Large intestine (tissue), 3 donors: ENCODE measurements around the gene WDFY4. TPM values are rescaled to one million over a fixed set of nuclear protein-coding genes. Genes with fewer than 3 reads are reported as not detected.

Experiments used
- DNase-seq, 2 donors: peaks; one replicate each; pipeline versions ENCODE4 v3.0.0 to v3.0.0-alpha.2; 2013
- H3K27ac ChIP-seq: one replicate; pipeline ENCODE4 v1.5.1; 2013; ENCODE audit warnings: low read length
- H3K27me3 ChIP-seq: 2 replicates; pipeline ENCODE4 v1.6.1; 2013; ENCODE audit warnings: low read length; ENCODE audit not compliant: control insufficient read depth, insufficient read depth
- H3K36me3 ChIP-seq: 2 replicates; pipeline ENCODE4 v1.6.1; 2013; ENCODE audit warnings: low read length; ENCODE audit not compliant: control insufficient read depth, insufficient read depth
- H3K4me1 ChIP-seq: one replicate; pipeline ENCODE4 v1.6.1; 2013; ENCODE audit warnings: low read length; ENCODE audit not compliant: control insufficient read depth, insufficient read depth
- H3K4me3 ChIP-seq: one replicate; pipeline ENCODE4 v1.5.1; 2013; ENCODE audit warnings: low read length
- H3K9me3 ChIP-seq: one replicate; pipeline ENCODE4 v1.6.1; 2013; ENCODE audit warnings: mild to moderate bottlenecking, low read depth, low read length, moderate library complexity; ENCODE audit not compliant: control insufficient read depth
- WGBS: methylation state at CpG from one replicate; pipeline ENCODE4 v1.1.5; 2013; ENCODE audit warnings: low lambda C conversion rate; ENCODE audit not compliant: insufficient coverage; 5-methylcytosine and 5-hydroxymethylcytosine counted together
- polyA plus RNA-seq: library from polyadenylated mRNA; unstranded; fragments of 120-200 nt; gene quantifications from one replicate; pipeline ENCODE4 v1.2.1, GENCODE V29; 2013

Gene WDFY4
- polyA plus RNA-seq, 1 donor: 3.5 TPM

GRCh38 chr10:49009199-49009979 is 324.7 kb downstream of the WDFY4 start:
- Histone ChIP-seq H3K27me3 (no peaks in the 10 kb centered on the region), H3K4me3 (no peak overlapping the region), H3K9me3 (no peaks in the 10 kb centered on the region), H3K27ac (peak overlapping the region; percentile 80), H3K4me1 (peaks cover 28% of the 10 kb centered on the region), H3K36me3 (no peaks in the 10 kb centered on the region)
- WGBS: 43% methylated on average over 3 of the region's 8 CpGs
- peak; percentile 50 to 78 for DNase-seq

GRCh38 chr10:49010295-49010694 is 325.6 kb downstream of the WDFY4 start:
- DNase-seq: peak in 1 of 2 donors; percentile 30
- WGBS: no CpG with 5 or more reads among the region's 4 CpGs
- Histone ChIP-seq H3K27ac (peak overlapping the region; percentile 80), H3K27me3 (no peaks in the 10 kb centered on the region), H3K4me3 (no peak overlapping the region), H3K9me3 (no peaks in the 10 kb centered on the region), H3K36me3 (no peaks in the 10 kb centered on the region), H3K4me1 (peaks cover 28% of the 10 kb centered on the region)

- Histone ChIP-seq H3K9me3 (no peaks in the 10 kb centered on the region), H3K36me3 (no peaks in the 10 kb centered on the region), H3K4me3 (no peak overlapping the region), H3K4me1 (peaks cover 28% of the 10 kb centered on the region), H3K27me3 (no peaks in the 10 kb centered on the region), H3K27ac (peak overlapping the region; percentile 80)
- peak; percentile 73 to 80 for DNase-seq
- no CpG with 5 or more reads among the region's 4 CpGs for WGBS
These were observed 326.2 kb downstream of the WDFY4 start for GRCh38 chr10:49010865-49011264.

GRCh38 chr10:49011756-49012155 is 327.1 kb downstream of the WDFY4 start:
- WGBS: 100% methylated on average over 1 of the region's 11 CpGs
- Histone ChIP-seq H3K36me3 (peaks cover 3% of the 10 kb centered on the region), H3K9me3 (no peaks in the 10 kb centered on the region), H3K4me3 (no peak overlapping the region), H3K27me3 (no peaks in the 10 kb centered on the region), H3K4me1 (peaks cover 28% of the 10 kb centered on the region), H3K27ac (no peak overlapping the region)
- no peak for DNase-seq

- Histone ChIP-seq H3K36me3 (peaks cover 3% of the 10 kb centered on the region), H3K27ac (no peak overlapping the region), H3K9me3 (no peaks in the 10 kb centered on the region), H3K4me1 (peaks cover 28% of the 10 kb centered on the region), H3K4me3 (no peak overlapping the region), H3K27me3 (no peaks in the 10 kb centered on the region)
- WGBS: no CpG with 5 or more reads among the region's 4 CpGs
- no peak for DNase-seq
These were observed 327.9 kb downstream of the WDFY4 start for GRCh38 chr10:49012603-49013002.

- Histone ChIP-seq H3K27ac (no peak overlapping the region), H3K4me3 (no peak overlapping the region), H3K27me3 (no peaks in the 10 kb centered on the region), H3K9me3 (peaks cover 2% of the 10 kb centered on the region), H3K36me3 (peaks cover 9% of the 10 kb centered on the region), H3K4me1 (peaks cover 9% of the 10 kb centered on the region)
- WGBS: no CpG with 5 or more reads among the region's 4 CpGs
- DNase-seq: no peak
These were observed 331.0 kb downstream of the WDFY4 start for GRCh38 chr10:49015700-49016099.

- no peak for DNase-seq
- peaks cover 2% of the 10 kb centered on the region for H3K9me3 ChIP-seq
- WGBS: no CpG with 5 or more reads among the region's 6 CpGs
- H3K36me3 ChIP-seq: peaks cover 5% of the 10 kb centered on the region
- H3K4me3 ChIP-seq: no peak overlapping the region
- H3K27ac ChIP-seq: no peak overlapping the region
- H3K4me1 ChIP-seq: peaks cover 8% of the 10 kb centered on the region
- H3K27me3 ChIP-seq: no peaks in the 10 kb centered on the region
These were observed 337.0 kb downstream of the WDFY4 start for GRCh38 chr10:49021685-49022084.

- 40% methylated on average over 1 of the region's 2 CpGs for WGBS
- DNase-seq: no peak
- peaks cover 2% of the 10 kb centered on the region for H3K9me3 ChIP-seq
- H3K36me3 ChIP-seq: peaks cover 5% of the 10 kb centered on the region
- no peak overlapping the region for H3K4me3 ChIP-seq
- H3K27ac ChIP-seq: no peak overlapping the region
- H3K27me3 ChIP-seq: no peaks in the 10 kb centered on the region
- H3K4me1 ChIP-seq: peaks cover 8% of the 10 kb centered on the region
These were observed 338.4 kb downstream of the WDFY4 start for GRCh38 chr10:49023071-49023470.

GRCh38 chr10:49023752-49024151 is 339.1 kb downstream of the WDFY4 start:
- Histone ChIP-seq H3K9me3 (peaks cover 2% of the 10 kb centered on the region), H3K27ac (peak overlapping the region; percentile 18), H3K4me3 (no peak overlapping the region), H3K27me3 (no peaks in the 10 kb centered on the region), H3K36me3 (peaks cover 3% of the 10 kb centered on the region), H3K4me1 (peaks cover 8% of the 10 kb centered on the region)
- WGBS: no CpG with 5 or more reads among the region's 5 CpGs
- peak in 1 of 2 donors; percentile 29 for DNase-seq

GRCh38 chr10:49024484-49024883 is 339.8 kb downstream of the WDFY4 start:
- peak overlapping the region; percentile 18 for H3K27ac ChIP-seq

More at GRCh38 chr10:49024484-49024883, 339.8 kb downstream of the WDFY4 start:
- H3K27me3 ChIP-seq: no peaks in the 10 kb centered on the region
- no peak overlapping the region for H3K4me3 ChIP-seq
- H3K4me1 ChIP-seq: peaks cover 8% of the 10 kb centered on the region
- H3K9me3 ChIP-seq: peaks cover 2% of the 10 kb centered on the region
- 90% methylated on average over 2 of the region's 3 CpGs for WGBS
- H3K36me3 ChIP-seq: no peaks in the 10 kb centered on the region
- DNase-seq: no peak
